Sigmoid colon (tissue), 3 donors: ENCODE data around the gene CACHD1.

Experiments used
- POLR2A ChIP-seq, 2 donors: fragments of 450-650 bp; IDR thresholded peaks; one replicate each; pipeline ENCODE4 v1.6.1; 2016; ENCODE audit warnings: antibody characterized with exemption in 2 of 2, mild to moderate bottlenecking in 2 of 2, moderate library complexity in 2 of 2
- TF ChIP-seq, protein P1 (sequence below), 4 experiments: fragments of 450-650 bp in 3 of 4; fragments of 200-600 bp in 1 of 4; IDR thresholded peaks; one replicate each; pipeline ENCODE4 v1.5.1; 2016 to 2019; ENCODE audit warnings: antibody characterized with exemption in 4 of 4, mild to moderate bottlenecking in 3 of 4, moderate library complexity in 2 of 4

DNA sequence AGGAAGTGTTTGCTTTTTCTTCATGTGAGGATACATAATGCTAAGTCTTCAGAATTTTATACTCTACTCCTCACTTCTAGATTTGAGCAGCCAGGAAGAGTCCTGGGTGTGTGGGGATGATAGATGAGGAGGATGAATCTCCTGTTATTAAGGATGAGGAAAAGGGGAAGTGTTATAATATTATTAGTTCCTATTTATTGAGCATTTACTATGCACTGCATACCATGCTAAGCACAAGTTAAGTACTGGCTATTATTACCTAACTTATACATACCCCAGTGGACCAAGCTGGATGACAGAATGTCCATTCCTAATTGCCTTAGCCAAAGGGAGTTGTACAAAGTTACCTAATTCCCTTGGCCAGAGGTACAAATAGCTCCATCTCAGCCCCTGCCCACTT is 19.8 kb downstream of the CACHD1 start:
- TF ChIP-seq, protein P1, sequence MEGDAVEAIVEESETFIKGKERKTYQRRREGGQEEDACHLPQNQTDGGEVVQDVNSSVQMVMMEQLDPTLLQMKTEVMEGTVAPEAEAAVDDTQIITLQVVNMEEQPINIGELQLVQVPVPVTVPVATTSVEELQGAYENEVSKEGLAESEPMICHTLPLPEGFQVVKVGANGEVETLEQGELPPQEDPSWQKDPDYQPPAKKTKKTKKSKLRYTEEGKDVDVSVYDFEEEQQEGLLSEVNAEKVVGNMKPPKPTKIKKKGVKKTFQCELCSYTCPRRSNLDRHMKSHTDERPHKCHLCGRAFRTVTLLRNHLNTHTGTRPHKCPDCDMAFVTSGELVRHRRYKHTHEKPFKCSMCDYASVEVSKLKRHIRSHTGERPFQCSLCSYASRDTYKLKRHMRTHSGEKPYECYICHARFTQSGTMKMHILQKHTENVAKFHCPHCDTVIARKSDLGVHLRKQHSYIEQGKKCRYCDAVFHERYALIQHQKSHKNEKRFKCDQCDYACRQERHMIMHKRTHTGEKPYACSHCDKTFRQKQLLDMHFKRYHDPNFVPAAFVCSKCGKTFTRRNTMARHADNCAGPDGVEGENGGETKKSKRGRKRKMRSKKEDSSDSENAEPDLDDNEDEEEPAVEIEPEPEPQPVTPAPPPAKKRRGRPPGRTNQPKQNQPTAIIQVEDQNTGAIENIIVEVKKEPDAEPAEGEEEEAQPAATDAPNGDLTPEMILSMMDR (IDR thresholded peaks at IDR 0.05): no peak
- TF ChIP-seq POLR2A (IDR thresholded peaks at IDR 0.05): no peak
